HL-60 (cell line): ENCODE results near the gene LCNL1.

ENCODE experiments used
- DNase-seq, 2 experiments: peaks; one replicate each; pipeline ENCODE4 v3.0.0-alpha.2; 2010 to 2020; ENCODE audit warnings: low read depth in 1 of 2, low spot score in 1 of 2
- H3K27ac ChIP-seq: fragments of 250-450 bp; sonication (Bioruptor Pico); replicated peaks from 2 replicates; pipeline ENCODE4 v1.5.1; 2020; ENCODE audit warnings: mild to moderate bottlenecking, moderate library complexity
- H3K27me3 ChIP-seq: fragments of 250-450 bp; sonication (Bioruptor Pico); 2 replicates; pipeline ENCODE4 v1.5.1; 2021; ENCODE audit warnings: mild to moderate bottlenecking, moderate library complexity; ENCODE audit not compliant: insufficient read depth, poor library complexity, severe bottlenecking
- H3K4me3 ChIP-seq: replicated peaks from 2 replicates; pipeline ENCODE4 v1.5.1; 2011; ENCODE audit warnings: mild to moderate bottlenecking, control low read depth, low read length; ENCODE audit not compliant: insufficient read depth
- GABPA ChIP-seq: IDR thresholded peaks from 2 replicates; pipeline ENCODE4 v1.6.1; 2012; ENCODE audit warnings: low read depth
- POLR2AphosphoS5 ChIP-seq: IDR thresholded peaks from 2 replicates; pipeline ENCODE4 v1.6.1; 2012; ENCODE audit warnings: low read depth
- SPI1 ChIP-seq: IDR thresholded peaks from 2 replicates; pipeline ENCODE4 v1.6.1; 2012; ENCODE audit warnings: low read depth, mild to moderate bottlenecking, borderline replicate concordance
- TF ChIP-seq, protein P1 (sequence below): IDR thresholded peaks from 2 replicates; pipeline ENCODE4 v1.6.1; 2012; ENCODE audit warnings: low read depth; ENCODE audit not compliant: insufficient replicate concordance
- TF ChIP-seq, protein P2 (sequence below): IDR thresholded peaks from one replicate; pipeline ENCODE4 v1.5.1; 2011; ENCODE audit warnings: low read length, control low read depth, inconsistent platforms; ENCODE audit not compliant: insufficient read depth

The LCNL1 gene

DNA sequence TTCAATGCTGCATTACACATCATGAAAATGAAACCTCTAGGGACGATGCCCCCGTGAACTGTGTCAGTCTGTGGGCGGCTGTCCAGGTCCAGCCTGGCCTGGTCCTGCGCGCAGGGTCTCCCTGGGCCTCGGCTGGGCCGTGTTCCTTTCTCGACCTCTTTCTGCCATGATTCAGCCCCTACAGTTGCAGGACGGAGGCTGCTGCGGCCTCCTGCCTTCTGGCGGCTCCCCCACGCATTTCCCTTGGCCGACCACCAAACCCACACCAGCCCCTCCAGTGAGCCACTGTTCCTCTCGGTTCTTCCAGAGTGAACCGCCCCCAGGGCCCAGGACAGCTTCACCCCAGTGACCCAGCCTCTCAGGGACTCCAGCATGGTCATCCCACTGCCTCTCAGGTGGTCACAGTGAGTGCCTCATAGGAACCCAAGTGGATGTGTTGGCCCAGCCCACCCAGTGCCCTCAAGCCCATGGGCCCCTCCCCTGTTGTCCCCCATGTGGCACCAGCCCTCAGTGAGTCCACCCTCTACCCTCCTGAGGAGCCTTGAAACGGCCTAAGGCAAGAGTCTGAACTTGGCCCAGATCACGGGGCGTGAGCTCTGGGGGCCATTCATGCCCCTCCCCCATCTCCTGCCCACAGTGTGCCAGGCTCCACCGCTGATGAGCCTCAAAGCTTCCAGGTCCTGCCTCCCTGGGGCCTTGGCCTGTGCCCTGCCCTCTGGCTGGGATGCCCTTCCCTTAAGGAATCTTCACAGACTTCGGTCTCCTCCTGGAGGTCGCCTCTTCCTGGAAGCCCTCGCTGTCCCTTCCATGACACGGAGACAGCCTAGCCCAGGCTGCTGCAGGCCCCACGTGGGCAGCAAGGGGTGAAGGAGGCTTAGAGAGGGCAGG, 23.6 kb downstream of the LCNL1 start:
- H3K27ac ChIP-seq: no peak overlapping the region
- H3K4me3 ChIP-seq: no peak overlapping the region
- H3K27me3 ChIP-seq: no peaks in the 10 kb centered on the region
- DNase-seq: no peak
- TF ChIP-seq SPI1 (no peak), GABPA (no peak), POLR2AphosphoS5 (no peak)
- TF ChIP-seq, protein P1, sequence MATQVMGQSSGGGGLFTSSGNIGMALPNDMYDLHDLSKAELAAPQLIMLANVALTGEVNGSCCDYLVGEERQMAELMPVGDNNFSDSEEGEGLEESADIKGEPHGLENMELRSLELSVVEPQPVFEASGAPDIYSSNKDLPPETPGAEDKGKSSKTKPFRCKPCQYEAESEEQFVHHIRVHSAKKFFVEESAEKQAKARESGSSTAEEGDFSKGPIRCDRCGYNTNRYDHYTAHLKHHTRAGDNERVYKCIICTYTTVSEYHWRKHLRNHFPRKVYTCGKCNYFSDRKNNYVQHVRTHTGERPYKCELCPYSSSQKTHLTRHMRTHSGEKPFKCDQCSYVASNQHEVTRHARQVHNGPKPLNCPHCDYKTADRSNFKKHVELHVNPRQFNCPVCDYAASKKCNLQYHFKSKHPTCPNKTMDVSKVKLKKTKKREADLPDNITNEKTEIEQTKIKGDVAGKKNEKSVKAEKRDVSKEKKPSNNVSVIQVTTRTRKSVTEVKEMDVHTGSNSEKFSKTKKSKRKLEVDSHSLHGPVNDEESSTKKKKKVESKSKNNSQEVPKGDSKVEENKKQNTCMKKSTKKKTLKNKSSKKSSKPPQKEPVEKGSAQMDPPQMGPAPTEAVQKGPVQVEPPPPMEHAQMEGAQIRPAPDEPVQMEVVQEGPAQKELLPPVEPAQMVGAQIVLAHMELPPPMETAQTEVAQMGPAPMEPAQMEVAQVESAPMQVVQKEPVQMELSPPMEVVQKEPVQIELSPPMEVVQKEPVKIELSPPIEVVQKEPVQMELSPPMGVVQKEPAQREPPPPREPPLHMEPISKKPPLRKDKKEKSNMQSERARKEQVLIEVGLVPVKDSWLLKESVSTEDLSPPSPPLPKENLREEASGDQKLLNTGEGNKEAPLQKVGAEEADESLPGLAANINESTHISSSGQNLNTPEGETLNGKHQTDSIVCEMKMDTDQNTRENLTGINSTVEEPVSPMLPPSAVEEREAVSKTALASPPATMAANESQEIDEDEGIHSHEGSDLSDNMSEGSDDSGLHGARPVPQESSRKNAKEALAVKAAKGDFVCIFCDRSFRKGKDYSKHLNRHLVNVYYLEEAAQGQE: no peak
- TF ChIP-seq, protein P2, sequence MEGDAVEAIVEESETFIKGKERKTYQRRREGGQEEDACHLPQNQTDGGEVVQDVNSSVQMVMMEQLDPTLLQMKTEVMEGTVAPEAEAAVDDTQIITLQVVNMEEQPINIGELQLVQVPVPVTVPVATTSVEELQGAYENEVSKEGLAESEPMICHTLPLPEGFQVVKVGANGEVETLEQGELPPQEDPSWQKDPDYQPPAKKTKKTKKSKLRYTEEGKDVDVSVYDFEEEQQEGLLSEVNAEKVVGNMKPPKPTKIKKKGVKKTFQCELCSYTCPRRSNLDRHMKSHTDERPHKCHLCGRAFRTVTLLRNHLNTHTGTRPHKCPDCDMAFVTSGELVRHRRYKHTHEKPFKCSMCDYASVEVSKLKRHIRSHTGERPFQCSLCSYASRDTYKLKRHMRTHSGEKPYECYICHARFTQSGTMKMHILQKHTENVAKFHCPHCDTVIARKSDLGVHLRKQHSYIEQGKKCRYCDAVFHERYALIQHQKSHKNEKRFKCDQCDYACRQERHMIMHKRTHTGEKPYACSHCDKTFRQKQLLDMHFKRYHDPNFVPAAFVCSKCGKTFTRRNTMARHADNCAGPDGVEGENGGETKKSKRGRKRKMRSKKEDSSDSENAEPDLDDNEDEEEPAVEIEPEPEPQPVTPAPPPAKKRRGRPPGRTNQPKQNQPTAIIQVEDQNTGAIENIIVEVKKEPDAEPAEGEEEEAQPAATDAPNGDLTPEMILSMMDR: no peak

DNA sequence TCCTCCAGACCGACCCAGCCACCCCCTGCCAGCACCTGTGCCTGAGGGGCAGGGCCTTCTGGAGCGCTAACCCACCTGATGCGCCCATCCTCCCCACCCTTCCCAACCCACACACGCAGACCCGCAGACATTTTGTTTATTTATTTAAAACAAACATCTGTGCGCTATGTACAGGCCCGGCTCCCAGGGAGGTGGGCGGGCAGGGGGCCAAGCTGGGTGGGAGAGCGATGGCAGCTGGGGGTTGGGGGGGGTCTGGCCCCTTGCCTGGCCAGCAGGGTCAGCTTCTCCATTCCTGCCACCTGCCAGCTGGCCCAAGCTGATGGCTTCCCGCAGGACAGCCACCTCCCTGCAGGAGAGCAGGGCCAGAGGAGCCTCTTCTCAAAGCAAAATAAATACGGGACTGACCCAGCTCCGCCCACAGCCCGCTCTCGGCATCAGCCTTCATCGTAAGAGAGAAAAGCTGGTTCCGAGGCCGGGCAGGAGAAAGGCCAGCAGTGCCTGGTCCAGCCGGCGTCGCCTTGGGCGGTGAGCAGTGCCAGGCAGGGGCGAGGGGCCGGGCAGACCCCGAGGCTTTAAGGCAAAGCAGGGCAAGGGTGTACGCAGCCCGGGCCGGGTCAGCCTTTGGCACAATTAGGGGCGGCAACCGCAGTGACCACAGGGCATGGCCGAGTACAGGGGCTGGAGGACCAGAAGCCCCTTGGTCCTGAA, 24.5 kb downstream of the LCNL1 start:
- Histone ChIP-seq H3K27me3 (no peaks in the 10 kb centered on the region), H3K27ac (no peak overlapping the region), H3K4me3 (no peak overlapping the region)
- DNase-seq: no peak
- TF ChIP-seq GABPA (no peak), POLR2AphosphoS5 (no peak), SPI1 (no peak)
- TF ChIP-seq, protein P1: no peak
- TF ChIP-seq, protein P2: no peak

DNA sequence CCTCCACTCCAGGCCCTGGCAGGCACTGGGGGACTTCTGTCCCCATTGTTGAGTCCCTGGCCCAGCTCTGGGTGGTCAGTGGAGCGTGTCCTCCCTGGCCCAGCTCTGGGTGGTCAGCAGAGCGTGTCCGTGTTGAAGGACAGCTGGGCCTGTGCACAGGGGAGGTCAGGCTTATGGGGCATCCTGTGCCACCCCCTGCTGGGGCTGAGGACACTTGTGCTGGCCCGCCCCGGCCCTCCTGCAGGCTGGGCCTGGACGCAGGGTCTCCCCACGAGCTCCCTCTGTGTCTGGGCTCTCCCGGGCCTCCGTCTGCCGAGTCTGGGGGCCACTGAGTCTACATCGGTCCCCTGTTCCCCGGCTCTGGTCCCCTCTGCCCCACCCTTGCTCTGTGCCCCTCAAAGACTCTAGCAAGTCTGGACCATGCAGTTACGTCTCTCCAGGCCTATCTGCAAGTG, 25.1 kb downstream of the LCNL1 start:
- no peak for DNase-seq
- Histone ChIP-seq H3K27ac (no peak overlapping the region), H3K4me3 (no peak overlapping the region), H3K27me3 (no peaks in the 10 kb centered on the region)
- TF ChIP-seq, protein P2: no peak
- TF ChIP-seq, protein P1: no peak
- no peak for TF ChIP-seq POLR2AphosphoS5
- no peak for TF ChIP-seq GABPA
- TF ChIP-seq SPI1: no peak
